NCI-H748 (cell line): ENCODE results near the gene RNH1.

Source experiments
- DNase-seq: peaks from one replicate; lab custom pipeline; 2025; ENCODE audit not compliant: unreplicated experiment; lab: John Stamatoyannopoulos, UW

Gene RNH1

DNA sequence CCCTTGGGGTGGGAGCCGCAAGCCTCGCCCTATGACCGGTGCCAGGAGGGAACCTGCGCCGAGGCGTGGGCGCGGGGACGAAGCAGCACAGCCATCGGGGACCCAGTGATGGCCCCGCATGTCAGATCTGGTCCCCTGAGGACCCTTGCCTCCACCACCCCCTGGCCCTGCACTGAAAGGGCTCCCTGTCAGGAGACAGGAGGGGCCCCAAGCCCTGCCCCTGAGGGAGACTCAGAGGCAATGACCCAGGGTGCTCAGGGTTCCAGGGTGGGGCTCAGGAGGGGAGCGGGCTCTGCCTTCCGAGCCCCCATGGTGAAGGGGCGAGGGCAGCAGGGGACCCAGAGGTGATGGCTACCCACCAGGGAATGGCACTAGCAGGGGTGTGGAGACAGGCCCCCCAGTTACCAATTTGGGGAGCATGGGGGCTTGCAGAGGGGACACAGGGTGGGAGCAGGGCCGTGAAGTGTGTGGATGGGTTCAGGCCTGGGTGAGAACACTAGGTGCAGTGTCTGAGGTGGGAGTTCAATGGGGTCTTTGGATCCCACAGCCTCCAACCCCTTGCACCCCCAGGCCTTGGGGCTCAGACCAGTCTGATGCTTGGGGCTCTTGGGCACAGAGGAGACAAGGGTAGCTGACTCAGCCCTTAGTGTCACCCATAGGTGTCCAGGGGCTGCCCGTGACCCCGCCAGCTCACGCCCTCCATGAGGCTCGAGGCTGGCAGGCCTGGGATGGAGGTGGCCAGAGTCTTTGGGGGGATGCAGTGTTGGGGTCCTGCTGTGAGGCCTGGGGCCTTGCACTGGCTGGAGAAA is 30.8 kb upstream of the RNH1 start:
- no peak for DNase-seq

DNA sequence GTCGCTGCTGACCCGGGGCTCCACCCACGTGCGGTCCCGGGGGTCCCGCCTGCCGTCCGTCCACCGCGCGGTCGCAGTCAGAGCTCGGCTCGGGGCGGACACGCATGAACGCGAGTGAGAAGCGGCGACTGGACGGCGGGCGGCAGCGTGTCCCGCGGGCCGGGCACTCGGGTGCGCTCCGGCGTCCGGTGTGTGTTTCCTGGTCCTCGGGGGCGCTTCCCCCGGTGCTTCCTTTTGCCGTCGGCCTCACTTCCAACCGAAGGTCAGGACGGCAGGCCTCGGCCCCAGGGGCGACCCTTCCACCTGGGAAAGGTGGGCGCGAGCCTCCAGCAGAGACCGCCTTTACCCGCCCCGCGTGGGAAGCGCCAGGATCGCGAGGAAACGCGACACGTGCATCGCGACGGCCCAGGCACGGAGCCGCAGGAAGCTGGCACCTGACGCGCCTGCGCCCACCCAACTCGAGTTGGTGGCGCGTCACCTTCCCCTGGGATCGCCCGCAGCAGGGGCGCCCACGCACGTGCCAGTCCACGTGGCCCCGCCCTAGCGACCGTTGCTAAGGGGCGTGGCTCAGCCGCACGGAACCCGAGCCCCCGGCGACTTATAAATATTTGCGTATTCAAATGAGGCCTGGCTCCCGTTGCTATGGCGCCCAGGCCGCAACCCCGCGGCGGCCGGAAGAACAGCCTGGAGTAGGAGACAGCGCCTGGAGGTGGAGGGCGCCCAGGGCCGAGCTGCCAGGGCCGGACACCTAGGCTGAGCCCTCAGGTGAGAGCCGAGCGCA is 30.0 kb upstream of the RNH1 start, which contains the start of gene LRRC56:
TSS of gene LRRC56 (plus strand) at position 687 of the 781 bp plus-strand sequence. CDS start 3,158 bp downstream, outside the sequence.
- DNase-seq, result peak; percentile 94

DNA sequence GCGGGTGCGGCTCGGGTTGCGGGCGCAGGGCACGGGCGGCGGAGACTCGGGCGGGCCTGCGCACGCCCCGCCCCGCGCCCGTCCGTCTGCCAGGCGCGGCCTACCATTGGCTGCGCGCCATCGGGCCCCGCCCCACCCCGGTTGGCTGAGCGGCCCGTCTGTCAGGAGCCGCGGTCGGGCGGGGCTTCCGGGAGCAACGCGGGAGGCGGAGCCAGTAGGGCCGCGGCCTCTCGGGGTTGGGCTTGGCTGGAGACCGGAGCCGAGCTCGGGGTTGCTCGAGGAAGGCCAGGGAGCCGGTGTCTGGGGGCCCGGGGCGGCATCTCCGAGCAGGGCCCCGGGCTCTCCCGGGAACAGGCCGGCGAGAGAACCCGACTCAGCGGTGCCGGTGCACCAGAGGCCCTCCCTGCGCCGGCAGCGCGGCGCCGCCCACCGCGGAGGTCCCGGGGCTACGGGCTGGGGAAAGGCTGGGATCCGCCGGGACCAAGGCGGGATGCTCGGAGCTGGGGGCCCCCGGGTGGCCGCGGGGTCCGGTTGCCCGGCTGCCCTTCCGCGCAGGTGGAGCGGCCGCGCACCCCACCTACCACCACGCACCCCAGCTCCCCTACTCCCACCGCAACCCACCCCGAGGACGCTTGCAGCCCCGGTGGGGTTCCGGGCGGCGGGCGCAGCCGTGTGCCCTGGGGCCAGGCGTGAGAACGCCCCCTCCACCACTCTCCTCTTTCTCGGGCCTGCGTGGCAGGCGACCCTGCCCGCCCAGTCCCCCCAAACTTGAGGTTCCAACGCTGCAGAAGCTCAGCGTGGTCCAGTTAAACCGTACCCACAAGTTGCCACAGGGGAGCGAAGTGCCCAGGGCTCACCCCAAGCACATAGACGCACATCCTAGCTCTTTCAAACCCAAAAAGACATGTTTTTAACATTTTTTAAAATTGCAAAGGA is 28.7 kb upstream of the RNH1 start, which contains the start of gene HRAS:
TSS of gene HRAS (minus strand) at position 58 of the 936 bp plus-strand sequence.
- DNase-seq, result peak; percentile 95

DNA sequence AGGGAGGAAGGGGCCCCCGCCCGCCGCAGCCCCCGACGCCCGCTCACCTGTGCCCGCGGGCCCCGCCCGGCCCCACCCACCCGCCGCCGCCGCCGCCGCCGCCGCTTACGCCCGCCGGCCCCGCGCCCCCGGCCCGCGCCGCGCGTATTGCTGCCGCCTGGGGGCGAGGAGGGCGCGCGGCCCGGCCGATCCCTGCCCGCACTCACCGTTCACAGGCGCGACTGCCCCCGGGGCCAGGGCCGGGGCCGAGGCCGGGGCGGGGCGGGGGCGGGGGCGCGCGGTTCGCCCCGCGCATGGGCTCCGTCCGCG is 28.1 kb upstream of the RNH1 start:
- DNase-seq, result no peak

DNA sequence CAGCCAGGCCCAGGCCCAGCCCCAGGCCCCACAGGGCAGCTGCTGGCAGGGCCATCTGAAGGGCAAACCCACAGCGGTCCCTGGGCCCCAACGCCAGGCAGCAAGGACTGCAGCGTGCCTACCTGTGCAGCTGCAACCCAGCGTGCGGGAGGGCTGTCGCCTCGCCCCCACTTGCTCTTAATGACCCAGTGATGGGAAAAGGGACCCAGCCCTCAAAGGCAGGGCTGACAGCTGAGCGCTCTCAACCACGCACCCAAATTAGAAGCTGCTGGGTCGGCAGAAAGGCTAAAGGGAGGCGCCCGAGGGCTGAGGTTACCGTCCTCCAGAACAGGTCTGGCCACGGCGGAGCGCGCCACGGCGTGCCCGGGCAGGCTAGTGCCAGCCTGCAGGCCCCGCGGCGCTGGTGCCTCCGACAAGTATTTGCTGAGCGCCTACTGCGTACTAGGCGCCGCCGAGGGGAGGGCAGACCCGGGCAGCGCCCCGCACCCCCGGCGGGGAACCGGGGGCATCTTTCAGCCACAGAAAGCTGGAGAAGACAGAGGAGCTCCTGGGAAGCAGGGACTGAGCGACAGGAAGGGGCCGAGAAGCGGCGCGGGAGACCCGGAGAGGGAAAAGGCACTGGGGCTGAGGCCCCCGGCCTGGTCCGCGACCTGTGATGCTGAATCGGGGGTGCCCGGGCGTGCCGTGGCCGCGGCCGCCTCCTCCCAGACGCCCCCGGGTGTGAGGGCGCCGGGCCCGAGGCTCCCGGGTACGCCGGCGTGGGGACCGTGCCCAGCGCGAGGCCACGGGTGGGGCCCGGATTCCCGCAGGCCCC is 27.6 kb upstream of the RNH1 start:
- DNase-seq, result peak; percentile 52

DNA sequence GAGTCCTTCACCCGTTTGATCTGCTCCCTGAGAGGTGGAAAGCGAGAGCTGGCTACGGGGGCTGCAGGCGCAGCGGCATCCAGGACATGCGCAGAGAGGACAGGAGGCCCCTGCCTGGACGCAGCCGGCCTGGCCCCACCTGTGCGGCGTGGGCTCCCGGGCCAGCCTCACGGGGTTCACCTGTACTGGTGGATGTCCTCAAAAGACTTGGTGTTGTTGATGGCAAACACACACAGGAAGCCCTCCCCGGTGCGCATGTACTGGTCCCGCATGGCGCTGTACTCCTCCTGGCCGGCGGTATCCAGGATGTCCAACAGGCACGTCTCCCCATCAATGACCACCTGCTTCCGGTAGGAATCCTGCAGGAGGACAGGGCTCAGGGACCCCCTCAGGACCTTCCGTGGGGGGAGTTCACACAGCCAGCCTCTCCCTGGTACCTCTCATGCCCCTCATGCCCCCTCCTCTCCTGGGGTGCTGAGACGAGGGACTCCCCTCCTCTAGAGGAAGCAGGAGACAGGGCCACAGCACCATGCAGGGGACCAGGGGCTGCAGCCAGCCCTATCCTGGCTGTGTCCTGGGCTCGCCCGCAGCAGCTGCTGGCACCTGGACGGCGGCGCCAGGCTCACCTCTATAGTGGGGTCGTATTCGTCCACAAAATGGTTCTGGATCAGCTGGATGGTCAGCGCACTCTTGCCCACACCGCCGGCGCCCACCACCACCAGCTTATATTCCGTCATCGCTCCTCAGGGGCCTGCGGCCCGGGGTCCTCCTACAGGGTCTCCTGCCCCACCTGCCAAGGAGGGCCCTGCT is 26.7 kb upstream of the RNH1 start:
- DNase-seq, result no peak

DNA sequence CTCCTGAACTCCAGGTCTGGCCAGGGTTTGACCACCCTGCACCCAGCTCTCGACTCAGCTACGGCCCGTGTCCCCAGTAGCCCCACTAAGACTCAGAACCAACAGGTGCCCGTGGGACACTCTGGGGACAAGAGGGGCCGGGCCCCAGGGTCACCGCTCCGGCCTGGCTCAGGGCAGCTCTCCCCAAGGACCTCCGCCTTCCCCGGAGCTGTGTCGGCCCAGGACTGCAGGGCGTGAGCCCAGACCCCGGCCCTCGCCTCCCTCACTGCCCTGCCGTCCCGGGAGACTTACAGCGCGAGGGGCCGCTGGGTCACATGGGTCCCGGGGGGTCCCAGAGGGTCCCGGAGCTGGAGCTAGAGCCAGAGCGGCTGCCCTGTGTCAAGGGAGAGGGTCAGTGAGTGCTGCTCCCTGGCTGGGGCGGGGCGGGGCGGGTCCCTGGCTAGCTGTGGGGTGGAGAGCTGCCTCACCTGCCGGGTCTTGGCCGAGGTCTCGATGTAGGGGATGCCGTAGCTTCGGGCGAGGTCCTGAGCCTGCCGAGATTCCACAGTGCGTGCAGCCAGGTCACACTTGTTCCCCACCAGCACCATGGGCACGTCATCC is 26.0 kb upstream of the RNH1 start:
- no peak for DNase-seq

DNA sequence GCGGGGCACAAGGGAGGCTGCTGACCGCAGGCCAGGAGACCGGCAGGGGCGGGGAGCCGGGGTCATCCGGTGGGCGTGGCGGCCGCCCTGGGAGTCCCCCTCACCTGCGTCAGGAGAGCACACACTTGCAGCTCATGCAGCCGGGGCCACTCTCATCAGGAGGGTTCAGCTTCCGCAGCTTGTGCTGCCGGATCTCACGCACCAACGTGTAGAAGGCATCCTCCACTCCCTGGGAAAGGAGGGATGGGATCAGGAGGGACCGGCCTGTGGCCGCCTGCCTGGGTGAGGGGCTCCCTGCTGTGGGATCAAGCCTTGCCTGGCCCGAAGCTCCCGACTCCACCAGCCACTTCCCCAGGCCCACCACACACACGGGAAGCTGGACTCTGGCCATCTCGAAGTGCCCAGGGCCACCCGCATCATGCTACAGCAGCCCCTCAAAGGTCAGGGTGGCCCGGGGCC is 25.5 kb upstream of the RNH1 start:
- no peak for DNase-seq

DNA sequence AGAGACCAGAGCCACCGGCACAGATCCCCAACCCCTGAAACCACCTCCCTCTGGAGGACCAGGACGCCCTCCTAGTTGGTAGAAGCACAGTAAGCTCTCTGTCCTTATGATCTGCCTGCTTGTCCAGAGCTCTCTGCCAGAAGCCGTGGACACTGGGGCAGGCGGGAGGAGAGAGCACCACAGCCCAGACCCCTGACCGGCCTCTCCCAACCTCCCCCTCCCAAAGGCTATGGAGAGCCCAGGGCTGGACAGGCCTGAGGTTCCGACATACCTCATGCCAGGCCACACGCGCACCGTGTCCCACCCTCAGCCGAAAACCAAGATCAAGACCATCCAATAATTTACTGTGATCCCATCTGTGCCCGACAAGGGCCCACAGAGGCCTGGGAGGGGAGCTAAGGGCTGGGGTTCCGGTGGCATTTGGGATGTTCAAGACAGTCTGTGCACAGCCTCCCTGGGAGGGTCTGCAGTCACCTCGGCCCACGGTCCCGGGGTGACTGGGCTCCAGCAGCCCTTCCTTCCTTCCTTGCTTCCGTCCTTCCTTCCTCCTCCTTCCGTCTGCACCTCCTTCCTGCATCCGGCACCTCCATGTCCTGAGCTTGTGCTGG is 25.0 kb upstream of the RNH1 start:
- no peak for DNase-seq

DNA sequence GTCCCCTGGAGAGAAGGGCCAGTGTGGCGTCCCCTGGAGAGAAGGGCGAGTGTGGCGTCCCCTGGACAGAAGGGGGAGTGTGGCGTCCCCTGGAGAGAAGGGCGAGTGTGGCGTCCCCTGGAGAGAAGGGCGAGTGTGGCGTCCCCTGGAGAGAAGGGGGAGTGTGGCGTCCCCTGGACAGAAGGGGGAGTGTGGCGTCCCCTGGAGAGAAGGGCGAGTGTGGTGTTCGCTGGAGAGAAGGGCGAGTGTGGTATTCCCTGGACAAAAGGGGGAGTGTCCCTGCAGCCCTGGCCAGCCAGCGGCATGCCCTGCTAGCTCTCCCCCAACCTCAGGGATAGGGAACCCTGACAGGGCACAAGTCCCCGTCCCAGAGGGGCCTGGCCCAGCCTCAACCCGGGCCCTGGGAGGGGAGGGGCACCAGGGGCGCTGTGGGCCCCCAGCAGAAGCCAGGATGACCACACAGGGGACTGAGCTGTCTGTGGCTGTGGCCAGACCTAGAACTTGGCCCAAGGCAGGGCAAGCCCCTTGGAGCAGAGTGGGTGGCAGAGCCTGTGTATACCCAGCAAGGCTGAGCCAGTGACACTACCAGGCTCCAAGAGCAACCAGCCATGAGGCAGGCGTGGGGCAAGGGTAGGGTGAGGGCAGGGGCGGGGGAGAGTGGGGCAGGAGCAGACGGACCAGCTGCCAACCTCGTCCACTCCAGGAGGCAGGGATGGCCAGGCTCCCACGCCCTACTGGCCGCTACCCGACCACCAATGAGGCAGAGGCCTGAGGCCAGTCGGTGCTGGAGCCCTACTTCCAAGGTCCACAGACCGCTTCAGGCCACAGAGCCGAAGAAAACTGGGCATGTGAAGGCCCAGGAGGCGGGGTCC is 24.2 kb upstream of the RNH1 start:
- no peak for DNase-seq

DNA sequence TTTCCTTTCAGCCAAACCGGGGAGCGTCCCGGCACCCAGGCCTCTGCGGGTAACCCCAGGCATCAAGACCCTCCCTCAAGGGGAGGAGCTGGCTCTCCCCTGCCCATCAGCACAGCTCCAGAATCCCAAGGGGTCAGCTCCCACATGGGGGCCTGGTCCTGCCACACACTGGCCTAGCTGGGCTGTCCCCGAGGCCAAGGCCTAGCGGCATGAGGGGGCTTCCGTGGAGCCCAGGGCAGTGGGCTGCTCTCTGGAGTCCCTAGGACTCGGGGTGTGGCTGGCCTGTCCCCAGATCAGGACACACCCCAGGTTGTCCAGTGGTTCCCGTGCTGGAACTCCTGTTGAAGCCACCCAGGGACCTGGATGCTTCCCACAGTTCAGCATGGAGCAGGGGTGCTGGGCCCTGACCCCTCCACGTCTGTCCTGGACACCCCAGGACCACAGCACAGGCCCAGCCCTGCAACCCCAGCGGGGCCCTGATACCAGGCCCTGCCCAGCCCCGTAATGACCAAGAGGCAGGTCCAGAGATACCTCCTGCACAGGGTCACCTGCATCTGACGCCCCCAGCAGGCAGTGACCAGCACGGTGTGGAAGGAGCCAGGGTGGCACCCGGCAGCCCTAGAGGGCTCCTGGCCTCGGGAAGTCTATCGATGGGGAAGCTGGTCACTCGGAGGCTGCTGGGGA is 22.8 kb upstream of the RNH1 start:
- DNase-seq, result no peak

DNA sequence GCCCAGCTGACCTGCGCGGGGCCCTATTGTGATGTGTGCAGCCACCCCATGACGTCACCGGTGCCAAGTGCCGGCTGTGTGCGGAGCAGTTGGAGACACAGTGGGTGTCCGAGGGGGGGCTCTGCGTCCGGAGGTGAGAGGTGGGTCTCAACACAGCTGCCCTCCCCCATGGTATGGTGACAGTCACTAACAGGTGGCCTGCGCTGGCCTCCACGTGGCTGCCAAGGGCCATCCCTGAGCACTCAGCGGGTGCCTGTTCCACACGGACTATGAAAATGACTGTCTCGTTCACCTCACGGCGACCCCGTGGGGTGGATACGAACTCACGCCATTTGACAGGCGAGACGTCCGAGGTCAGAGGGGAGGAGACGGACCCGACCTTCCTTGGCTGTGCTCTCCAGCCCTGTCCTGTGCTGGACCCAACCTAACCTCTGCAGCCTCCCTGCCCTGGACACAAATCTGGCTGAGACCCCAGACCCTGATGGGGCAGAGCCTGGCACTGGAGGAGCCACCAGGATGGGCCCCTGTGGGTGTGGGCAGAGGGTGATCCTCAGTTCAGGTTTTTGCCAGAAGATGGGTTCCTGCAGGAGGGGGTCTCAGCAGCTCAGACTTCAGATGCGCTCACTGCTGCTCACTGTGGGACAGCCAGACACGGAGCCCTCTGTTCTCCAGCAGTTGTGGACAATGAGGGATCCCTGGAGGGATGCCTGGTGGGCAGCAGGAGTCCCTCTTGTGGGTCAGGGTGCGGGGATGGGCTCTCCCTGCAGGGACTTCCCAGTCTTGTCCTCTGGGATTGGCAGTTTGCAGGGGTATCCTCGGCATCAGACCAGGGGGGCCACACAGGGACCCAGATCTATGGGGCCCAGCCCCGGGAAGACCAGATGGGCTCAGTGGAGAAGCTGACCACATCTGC is 22.0 kb upstream of the RNH1 start:
- DNase-seq, result no peak

DNA sequence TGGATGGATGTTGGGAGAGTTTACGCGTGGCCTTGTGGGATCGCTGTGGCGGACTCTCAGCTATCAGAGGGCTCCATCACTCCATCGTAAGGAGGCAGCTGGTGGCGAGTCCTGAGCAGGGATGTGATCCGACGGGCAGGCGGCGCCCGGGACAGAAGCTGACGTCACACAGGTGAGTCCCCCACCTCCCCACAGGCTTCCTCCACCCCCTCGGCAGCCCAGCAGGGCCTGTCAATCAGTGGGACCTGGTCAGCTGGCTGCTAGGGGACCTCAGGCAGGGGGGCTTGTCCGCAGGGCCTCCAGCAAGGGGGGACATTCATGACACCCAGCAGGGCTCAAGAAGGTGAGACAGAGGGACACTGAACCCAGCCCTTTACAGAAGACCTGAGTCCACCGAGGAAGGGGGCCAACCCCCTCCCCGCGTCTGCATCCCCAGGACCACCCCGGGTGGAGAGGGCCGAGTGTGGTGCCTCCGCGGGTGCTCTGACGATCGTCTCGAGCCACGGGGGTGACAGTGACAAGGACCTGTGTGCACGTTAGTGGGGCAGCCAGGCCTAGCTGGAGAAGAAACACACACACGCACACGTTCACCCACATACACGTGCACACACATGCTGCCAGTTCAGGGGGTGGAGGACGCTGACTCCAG is 21.2 kb upstream of the RNH1 start:
- DNase-seq, result no peak

DNA sequence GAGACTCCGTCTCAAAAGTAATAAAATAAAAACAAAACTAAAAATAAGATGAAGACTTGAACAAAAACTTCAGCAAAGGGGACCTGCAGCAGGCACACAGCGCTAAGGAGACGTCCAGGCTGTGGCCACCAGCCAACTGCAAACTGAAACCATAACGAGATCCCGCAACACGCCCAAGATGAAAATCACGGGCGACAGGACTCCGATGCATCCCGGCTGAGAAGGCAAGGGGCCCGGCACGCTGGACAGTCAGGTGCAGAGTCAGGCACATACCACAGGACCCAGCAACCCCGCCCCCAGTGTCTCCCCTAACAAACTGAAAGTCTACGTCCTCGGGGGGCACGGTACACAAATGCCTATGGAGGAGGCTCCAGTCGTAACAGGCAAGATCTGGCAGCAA is 19.1 kb upstream of the RNH1 start:
- no peak for DNase-seq

DNA sequence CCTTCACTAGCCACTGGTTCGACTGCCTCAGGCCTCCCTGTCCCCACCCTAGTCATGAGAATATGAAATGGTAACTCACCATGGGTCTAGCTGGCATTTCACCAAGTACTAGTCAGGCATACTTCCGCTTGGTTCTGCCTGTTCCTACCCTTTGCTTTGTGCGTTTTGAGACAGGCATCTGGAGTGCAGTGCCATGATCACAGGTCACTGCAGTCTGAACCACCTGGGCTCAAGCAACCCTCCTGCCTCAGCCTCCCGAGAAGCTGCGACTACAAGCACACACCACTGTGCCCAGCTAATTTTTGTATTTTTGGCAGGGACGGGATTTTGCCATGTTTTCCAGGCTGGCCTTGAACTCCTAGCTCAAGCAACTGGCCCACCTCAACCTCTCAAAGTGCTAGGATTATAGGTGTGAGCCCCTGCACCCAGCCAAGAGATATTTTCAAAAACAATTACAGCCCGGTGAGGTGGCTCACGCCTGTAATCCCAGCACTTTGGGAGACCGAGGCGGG is 14.2 kb upstream of the RNH1 start:
- no peak for DNase-seq
